Endometrium (tissue), 2 donors: ENCODE results near the gene SHCBP1.
"Not testable (repeated sequence)": the region's sequence is repeated elsewhere in the genome, so short reads cannot be mapped to it uniquely, and the experiment has no call there.

Source experiments
- FAIRE-seq: peaks from 2 replicates; lab custom pipeline; 2012; peaks lifted over from hg19 to GRCh38; lab: Jason Lieb, UNC
- donor health status: control.
- donor health status: control.

SHCBP1 gene, protein sequence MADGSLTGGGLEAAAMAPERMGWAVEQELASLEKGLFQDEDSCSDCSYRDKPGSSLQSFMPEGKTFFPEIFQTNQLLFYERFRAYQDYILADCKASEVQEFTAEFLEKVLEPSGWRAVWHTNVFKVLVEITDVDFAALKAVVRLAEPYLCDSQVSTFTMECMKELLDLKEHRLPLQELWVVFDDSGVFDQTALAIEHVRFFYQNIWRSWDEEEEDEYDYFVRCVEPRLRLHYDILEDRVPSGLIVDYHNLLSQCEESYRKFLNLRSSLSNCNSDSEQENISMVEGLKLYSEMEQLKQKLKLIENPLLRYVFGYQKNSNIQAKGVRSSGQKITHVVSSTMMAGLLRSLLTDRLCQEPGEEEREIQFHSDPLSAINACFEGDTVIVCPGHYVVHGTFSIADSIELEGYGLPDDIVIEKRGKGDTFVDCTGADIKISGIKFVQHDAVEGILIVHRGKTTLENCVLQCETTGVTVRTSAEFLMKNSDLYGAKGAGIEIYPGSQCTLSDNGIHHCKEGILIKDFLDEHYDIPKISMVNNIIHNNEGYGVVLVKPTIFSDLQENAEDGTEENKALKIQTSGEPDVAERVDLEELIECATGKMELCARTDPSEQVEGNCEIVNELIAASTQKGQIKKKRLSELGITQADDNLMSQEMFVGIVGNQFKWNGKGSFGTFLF

DNA sequence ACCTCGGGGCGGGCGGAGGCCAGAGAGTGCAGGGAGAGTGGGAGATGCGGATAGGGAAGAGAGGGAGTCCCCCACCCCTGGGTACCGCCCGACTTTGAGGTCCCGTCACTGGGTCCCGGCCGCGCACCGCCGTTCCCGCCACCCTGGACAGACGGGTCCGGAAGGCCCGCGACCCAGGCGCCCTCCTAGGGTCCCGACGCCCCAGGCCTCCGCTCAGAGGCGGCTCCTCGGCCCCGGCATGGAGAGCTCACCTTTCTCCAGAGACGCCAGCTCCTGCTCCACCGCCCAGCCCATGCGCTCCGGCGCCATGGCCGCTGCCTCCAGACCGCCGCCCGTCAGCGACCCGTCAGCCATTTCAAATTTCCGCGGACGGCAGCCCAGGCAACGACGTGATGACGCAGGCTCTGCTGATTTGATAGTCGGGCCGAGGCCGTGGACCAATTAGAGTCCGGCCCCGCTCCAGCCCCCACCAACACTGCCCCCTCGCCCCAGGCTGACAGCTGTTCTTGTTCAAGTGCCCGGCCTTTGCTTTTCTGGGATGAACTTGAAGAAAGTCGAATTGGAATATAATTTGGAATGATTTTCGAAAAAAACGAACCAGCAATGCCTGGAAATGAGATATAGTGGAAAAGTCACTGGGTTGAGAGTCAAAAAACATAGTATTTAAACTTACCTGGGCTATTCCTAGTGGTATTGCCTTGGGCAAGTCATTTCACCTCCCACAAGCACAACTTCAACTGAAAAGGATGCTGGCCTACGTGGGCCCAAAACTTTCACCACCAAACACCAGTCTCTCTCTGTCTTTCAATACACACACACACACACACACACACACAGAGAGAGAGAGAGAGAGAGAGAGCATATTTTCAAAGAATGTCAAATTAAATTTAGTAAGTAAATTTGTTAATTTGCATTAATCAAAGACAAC is at the start of gene SHCBP1:
TSS of gene SHCBP1 (minus strand) at position 374 of the 928 bp plus-strand sequence. CDS start at position 354, 20 bp downstream.
- FAIRE-seq = no peak

DNA sequence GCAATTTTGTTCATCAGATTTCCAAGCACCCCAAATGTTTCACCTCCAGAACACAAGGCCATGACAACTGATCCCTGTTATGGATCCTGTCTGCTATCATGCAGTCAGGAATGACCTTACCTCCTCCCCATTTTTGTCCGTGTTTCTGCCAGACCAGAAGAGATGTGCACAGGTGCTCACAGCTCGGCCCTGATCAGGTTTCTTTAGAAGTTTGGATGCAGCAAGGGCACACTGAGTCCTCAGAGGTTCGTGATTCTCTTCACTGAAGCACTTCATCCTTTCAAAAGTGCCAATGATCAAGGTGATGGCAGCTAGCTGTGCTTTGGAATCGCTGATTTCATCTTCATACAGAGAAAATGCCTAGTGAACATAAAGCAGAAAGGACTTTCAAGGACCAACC is 40.9 kb upstream of the SHCBP1 start:
- no peak for FAIRE-seq

DNA sequence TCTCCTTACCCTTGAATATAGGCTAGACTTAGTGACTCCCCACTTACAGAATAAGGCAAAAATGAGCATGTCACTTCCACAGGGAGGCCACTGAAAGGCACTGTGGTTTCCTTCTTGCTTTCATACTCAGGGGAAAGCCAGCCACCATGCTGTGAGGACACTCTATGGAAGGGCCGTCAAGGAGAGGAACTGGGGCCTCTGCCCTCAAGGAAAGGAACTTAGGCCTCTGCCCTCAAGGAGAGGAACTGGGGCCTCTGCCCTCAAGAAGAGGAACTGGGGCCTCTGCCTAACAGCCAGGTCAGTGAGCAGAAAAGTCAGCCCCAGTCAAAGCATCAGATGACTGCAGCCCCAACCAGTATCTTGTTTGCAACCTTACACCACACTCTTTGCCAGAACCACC is 37.7 kb upstream of the SHCBP1 start:
- no peak for FAIRE-seq

DNA sequence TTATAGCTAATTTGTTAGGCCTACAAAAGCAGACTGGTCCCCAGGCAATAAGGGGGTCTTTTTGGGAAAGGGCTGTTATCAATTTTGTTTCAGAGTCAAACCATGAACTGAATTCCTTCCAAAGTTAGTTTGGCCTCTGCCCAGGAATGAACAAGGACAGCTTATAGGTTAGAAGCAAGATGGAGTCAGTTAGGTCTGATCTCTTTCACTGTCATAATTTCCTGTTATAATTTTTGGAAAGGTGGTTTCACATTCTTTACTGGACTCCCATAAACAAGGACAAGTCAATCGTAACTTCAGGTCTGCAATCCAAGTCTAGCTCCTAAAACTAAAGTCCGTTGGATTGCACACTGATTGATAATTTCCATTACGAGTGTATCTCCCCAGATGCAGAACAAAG is 30.1 kb upstream of the SHCBP1 start:
- no peak for FAIRE-seq

DNA sequence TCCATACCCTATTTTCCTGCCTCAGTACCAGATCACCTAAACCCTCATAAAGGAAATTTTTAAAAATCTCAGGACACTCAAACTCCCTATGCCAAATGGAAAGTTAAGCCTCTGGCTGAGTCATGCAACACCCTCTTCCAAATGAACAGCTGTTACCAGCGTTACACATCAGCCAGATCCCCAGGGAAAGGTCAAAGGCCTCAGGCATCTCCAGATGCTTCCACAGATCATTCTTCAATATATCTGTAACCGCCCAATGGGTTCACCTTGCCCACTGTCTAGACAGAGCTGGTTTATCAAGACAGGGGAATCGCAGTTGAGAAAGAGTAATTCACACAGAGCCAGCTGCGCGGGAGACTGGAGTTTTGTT is 29.1 kb upstream of the SHCBP1 start:
- FAIRE-seq = no peak

DNA sequence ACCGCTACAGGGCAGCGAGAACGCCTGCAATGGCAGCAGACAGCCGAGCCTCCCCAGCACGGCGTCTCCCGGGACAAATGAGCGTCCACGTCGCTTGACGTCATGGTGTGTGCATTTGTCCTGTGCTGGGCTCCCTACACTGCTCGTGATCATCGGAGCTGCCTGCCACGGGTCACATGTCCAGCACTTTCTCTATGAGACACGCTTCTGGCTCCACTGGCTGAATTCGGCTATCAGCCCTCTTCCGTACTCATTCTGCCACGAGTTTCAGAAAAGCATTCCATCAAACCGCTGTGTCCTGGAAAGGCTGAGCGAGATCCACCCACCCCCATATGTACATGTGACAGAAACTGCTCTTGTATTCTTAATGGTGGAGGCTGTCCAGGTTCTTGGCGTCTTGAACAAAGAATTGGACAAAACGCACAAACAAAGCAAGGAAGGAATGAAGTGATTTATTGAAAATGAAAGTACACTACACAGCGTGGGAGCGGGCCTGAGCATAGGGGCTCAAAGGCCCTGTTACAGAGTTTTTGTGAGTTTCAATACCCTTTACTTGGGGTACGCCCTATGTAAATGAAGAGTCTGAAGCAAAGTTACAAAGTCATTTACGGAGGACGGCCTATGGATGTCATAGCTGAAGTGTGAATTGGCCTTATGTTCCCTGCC is 28.5 kb upstream of the SHCBP1 start:
- FAIRE-seq = no peak

DNA sequence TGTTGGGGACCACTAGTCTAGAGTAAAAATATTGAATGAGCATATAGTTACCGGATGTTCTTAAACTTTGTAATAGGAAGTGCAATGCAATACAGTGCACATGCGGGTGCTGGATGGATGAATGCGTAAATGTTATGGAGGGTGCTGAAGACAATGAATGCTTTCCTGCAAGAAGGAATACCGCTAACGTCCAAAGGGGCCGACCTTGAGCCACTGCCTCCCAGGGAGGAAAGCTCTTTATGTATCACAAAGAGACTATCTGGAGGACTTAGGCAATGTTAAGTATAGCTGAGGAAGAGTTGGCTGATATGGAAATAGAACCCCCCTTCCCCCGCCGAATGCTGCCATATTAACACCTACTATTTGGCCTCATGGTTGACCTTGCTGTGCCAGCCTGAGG is 27.5 kb upstream of the SHCBP1 start:
- no peak for FAIRE-seq

DNA sequence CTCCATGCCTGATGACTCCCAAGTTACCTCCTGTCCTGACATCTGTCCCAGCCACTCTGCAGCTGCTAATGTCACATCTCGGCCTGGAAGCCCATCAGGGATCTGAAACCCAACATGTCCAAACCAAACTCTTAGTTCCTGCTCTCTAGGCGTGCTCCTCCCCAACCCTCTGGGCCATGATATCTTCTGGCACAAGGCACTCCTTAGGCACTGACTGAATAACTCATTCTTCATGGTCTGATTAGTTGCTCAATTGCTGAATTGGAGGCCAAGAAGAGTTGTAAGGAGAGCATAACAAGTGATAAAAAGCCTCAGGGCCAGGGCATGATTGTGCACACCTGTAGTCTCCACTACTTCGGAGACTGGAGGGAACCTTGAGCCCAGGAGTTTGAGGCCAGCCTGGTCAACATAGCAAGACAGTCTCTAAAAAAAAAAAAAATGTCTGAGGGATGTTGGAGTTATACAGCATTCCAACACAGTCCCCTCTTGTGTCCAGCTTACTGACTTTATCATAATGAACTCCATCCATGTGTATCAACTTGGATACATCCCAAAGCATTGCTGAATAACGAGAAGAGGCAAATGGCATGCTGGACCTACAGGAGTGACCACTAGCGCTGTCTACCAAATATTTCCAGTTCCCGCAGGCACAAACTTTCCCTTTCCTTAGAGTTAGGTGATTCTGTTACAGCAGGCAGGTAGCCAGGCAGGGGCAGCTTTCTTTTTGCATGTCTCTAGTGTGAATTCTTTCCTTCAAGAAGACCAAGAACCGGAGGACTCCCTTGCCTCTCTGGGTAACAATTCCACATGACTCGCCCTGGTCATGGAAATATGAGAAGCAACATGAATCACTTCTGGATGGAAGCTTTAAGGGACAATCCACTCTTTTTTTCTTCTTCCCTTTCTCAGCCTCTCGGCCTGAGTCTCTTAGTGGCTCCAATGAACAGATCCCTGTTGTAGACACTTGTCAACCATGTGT is 18.1 kb upstream of the SHCBP1 start:
- no peak for FAIRE-seq

DNA sequence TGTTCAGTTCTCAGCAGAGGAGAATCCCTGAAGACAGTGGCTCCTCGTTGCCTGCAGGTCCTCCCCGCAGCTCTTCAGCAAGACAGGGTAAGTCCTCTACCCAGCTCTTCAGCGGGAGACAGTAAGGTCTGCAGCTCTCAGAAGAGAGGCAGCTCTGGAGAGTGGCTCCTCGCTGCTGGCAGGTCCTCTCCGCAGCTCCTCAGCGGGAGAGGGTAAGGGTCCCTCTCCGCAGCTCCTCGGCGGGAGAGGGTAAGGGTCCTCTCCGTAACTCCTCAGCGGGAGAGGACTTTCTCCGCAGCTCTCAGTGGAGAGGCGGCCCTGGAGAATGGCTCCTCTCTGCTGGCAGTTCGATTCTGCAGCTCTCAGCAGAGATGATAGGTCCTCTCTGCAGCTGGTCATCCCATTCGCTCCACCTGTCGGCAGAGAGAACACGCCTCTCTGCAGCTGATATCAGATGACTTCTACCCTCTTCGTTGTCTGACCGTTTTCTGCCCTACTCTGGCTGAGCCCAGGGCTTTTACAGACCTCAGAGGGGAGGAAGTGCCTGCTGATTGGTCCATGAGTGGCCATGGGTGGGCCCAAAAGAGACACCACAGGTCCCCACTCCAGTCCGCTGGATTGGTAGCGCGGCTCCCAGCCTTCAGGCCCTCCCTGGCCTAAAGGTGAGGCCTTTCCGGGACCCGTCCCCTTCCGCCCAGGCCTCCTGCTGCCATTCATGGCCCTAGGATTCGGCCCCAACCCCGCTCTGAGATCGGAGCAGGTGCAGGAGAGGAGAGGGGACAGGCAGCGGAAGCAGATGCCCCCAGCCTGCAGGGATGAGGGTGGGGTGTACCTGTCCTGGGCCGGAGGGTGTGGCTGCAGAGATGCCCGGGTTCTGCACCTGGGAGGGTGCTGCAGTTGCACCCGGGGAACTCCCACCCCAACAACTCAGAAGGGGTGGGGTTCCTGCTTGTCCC is 11.9 kb upstream of the SHCBP1 start:
- FAIRE-seq = no peak

DNA sequence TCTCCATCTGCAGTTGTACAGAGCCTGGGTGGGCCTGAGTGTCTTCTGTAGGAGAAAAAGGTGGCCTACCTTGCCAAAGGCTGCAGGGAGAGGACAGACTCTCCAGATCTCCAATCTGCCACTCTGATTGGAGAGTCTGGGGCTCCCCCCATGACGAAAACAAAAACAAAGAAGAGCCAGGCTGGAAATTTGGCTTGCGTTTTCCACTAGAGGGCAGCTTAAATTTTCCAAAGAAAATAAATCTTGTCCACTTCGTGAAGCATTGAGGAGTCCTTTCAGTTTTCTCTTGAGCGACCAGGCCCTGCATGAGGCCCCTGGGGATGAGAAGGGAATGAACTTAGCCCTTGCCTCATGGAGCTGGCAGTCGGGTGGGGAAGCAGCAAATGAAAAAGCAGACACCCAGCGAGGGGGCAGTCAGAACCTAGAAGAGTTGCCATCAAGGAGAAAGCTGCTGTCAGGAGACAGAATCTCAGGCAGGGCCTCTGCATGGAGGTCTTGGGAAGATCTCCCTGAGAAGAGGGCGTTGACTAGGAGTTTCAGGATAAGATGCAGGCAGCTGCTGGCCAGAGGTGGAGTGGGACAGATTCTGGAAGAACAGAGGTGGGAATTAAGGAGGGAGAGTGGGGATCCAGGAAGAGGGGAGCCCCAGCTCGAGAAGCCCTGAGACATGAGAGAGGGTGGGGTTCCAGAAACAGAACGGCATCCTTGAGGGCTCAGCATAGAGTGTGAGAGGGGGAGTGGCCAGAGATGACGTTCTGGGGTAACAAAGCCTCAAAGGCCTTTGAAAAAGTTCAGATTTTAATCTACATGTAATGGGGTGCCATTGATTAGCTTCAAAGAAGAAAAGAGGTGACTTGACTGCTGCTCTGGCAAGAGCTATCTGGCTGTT is 8.4 kb upstream of the SHCBP1 start:
- no peak for FAIRE-seq

DNA sequence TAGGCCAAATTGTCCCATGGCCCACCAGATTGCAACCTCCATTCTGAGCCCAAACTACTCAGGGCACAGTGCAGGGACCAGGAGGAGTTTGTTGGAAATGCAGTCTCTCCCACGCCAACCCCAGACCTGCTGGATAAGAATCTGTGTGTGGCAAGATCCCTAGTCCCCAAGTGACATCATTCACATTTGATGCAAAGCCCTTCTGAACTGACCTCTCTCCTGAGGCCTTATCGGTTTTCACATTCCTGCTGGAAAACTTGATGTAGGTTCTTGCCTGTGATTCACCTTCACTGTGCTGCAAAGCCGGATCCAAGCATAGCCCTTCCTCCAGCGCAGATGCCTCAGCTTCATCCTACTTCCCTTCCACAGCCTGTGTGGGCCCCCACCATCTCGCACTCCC is 6.6 kb upstream of the SHCBP1 start:
- no peak for FAIRE-seq

DNA sequence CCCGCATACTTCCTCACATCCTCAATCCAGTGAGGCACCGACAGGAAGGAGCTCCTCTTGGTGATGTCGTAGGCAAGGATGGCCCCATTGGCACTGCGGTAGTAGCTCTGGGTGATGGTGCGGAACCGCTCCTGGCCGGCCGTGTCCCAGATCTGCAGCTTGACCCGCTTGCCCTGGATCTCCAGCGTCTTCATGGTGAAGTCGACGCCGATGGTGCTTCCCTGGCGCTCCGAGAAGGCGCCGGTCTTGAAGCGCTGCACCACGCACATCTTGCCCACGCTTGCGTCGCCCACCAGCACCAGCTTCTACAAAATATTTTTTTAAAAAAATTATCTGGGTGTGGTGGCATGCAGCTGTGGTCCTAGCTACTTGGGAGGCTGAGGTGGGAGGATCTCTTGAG is 5.5 kb upstream of the SHCBP1 start:
- FAIRE-seq = not testable (repeated sequence)

DNA sequence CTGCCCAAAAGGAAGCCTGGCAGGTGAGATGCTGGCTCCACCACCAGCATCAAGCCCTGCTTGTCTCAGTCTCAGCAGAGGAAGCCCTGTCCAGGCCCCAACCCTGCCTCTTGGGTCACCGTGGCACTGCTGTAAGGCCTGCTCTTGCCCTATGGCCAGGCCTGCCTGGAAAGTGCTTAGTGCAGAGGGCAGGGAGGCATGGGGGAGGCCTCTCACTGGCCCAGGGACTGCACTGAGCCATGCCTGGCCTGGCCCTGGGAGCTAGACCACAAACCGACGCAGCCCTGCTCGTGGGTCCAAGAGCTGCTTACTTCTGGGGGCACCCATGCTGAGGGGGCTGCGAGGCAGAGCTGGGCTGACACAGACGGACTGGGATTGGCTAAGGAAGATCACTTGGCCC is 3.7 kb upstream of the SHCBP1 start:
- FAIRE-seq = not testable (repeated sequence)

DNA sequence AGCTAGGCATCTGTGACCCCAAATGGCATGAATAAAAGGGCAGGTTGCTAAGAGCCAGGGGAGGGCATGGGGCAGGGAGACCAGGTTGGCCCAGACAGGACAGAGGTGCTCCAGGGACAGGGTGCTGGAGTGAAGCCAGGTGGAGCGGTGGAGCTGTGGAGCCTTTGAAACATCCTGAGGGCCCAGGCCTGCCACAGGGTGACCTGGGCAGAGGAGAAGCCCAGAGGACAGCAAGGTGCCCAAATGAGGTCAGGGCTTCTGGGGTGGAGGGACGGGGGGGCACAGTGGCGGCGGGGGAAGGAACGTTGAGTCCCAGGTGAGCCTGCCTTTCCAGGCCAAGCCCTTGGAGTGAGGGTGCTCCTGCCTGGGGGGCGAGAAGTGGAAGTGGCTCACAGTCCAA is 2.5 kb upstream of the SHCBP1 start:
- FAIRE-seq = not testable (repeated sequence)

DNA sequence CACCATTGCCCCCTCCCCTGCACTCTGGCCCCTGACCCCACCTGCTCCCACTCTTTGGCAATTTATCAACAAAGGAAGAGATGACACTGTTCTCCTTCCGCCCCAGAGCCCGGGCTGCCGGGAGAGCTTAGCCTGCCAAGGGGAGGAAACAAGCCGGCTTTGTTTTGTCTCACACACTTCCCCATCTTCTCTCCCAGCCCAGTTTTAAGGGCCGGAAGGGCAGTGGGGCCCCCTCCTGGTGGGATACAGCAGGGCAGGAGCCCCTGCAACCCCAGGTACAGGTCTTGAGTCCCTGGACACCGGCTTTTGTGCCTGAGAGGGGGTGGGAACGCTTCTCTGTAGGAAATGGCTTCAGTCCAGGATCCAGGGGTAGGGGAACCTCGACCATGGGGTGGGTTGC is 2.1 kb upstream of the SHCBP1 start:
- FAIRE-seq = not testable (repeated sequence)

DNA sequence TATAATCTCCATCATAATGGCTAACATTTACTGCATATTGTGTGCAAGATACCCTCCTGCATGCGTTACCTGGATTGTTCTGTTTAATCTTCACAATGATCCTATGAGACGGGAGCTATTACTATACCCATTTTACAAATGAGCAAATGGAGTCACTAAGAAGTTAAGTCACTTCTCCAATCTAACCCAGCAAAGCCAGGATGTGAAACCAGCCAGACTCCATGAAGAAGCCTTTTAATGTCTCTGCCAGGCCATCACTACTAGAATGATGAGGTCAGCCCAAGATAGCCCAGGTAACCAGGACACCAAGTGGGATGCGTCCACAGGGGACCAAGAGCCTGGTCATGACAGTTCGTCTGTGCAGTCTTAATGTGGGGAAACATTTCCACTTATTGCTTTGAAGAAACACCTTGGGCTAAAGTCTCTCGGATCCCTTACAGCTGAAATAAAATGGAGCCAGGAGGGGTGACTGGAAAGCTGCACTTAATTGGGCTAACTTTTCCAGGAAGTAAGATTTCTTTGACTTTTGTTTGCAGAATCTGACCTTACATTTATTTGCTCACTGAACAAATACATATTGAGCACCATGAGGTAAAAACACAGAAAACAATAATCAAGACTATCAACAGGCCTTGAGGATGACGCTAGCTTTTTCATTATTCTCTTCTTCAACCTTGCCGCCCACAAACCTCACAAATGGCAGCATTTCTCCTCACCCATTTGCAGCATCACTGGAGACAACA is 926 bp upstream of the SHCBP1 start:
- FAIRE-seq = no peak

DNA sequence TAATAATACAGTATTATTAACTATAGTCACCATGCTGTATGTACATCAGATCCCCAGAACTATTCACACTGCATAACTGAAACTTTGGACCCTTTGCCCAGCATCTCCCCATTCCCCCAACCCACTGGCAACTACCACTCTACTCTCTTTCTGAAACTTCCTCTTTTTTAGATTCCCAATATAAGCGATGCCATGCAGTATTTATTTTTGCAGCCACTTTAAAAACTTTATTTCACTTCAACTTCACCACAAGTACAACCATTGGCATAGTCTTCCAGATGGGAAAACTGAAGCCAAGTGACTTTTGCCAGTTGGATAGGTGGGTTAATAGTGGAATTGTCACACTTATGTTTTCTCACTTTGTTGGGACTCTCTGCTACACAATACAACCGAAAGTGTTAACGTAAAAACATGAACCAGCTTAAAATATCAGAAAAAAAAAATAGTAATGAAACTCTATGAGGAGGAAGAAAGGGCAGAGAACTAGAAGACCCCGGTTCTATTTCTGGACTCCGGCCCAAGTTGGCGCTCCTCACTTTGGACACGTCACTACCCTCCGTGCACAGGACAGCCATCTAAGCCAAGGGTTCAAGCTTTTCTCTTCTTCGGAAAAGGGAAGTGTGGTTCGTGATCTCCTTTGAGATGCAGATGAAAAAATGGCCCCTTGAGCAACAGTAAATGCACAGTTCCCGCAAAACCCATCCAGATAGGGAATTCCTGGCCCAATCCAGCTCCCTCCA is 743 bp downstream of the SHCBP1 start:
- FAIRE-seq = no peak
